HepG2 (cell line): ENCODE measurements around the gene SCFD2. TPM values are rescaled to one million over a fixed set of nuclear protein-coding genes. Genes with fewer than 3 reads are reported as not detected.

Experiments
- ATAC-seq: fragments of 200-7000 bp; cut with Tn5 transposase; 3 replicates; pipeline ENCODE4 v1.9.1; 2020; ENCODE audit warnings: mild to moderate bottlenecking, moderate library complexity
- BruUV-seq: library from RNA; stranded (reverse); fragments of 400-500 nt; replicated peaks from 2 replicates; lab custom pipeline; 2021; lab: Mats Ljungman, UMichigan
- CTCF ChIA-PET: fragments of 300-600 bp; formaldehyde crosslinking; extraction: SDS; loops from one replicate; lab custom pipeline; 2021; ENCODE audit warnings: low total read pairs, inconsistent platforms, low intra/inter-chr PET ratio; lab: Yijun Ruan, JAX
- POLR2A ChIA-PET: fragments of 350-600 bp; sonication (Branson Sonifier 250); formaldehyde crosslinking; loops from one replicate; lab custom pipeline; 2020; ENCODE audit warnings: antibody characterized with exemption, inconsistent platforms; lab: Yijun Ruan, JAX
- DNase-seq: peaks from one replicate; pipeline ENCODE4 v3.0.0-alpha.2; 2015; ENCODE audit warnings: low spot score
- FAIRE-seq: peaks from 3 replicates; lab custom pipeline; 2011; peaks lifted over from hg19 to GRCh38; lab: Jason Lieb, UNC
- H2AFZ ChIP-seq: one replicate; pipeline ENCODE4 v1.6.1; 2011; ENCODE audit warnings: low read length, inconsistent platforms
- H3K27ac ChIP-seq: fragments of 300-600 bp; 3 replicates; pipeline ENCODE4 v1.8.0; 2011; ENCODE audit warnings: mixed run types, mild to moderate bottlenecking, mixed read lengths, low read length, inconsistent platforms; ENCODE audit not compliant: insufficient read depth; ENCODE audit errors: extremely low read length
- H3K27me3 ChIP-seq, 2 experiments: fragments of 200-600 bp in 1 of 2; 2 replicates in 1 of 2; 3 replicates in 1 of 2; pipeline versions ENCODE4 v1.6.0 to v1.8.0; 2011; ENCODE audit warnings: low read length in 2 of 2, mild to moderate bottlenecking in 2 of 2, moderate library complexity in 2 of 2, inconsistent platforms in 1 of 2; ENCODE audit not compliant: insufficient read depth in 2 of 2, control insufficient read depth in 1 of 2
- H3K36me3 ChIP-seq, 2 experiments: fragments of 200-600 bp in 1 of 2; replicated peaks in 1 of 2; 2 replicates in 1 of 2; 3 replicates in 1 of 2; pipeline versions ENCODE4 v1.5.1 to v1.8.0; 2011; ENCODE audit warnings: low read length in 2 of 2, inconsistent platforms in 1 of 2; ENCODE audit not compliant: insufficient read depth in 2 of 2, control insufficient read depth in 1 of 2
- H3K4me1 ChIP-seq: 2 replicates; pipeline ENCODE4 v1.5.1; 2012; ENCODE audit warnings: low read length, inconsistent platforms; ENCODE audit not compliant: insufficient read depth
- H3K4me2 ChIP-seq: 2 replicates; pipeline ENCODE4 v1.6.0; 2011; ENCODE audit warnings: low read depth, low read length, inconsistent platforms
- H3K4me3 ChIP-seq, 3 experiments: fragments of 200-600 bp in 1 of 3; sonication (generic), shearing (Covaris generic) in 1 of 3; replicated peaks in 1 of 3; 2 replicates each; pipeline ENCODE4 v1.5.1; 2011 to 2016; ENCODE audit warnings: low read length in 3 of 3, inconsistent platforms in 2 of 3, low read depth in 2 of 3, mild to moderate bottlenecking in 2 of 3, control low read depth in 1 of 3, mixed read lengths in 1 of 3; ENCODE audit not compliant: insufficient read depth in 1 of 3
- H3K79me2 ChIP-seq: one replicate; pipeline ENCODE4 v1.6.1; 2011; ENCODE audit warnings: low read length, inconsistent platforms; ENCODE audit not compliant: insufficient read depth
- H3K9ac ChIP-seq: 2 replicates; pipeline ENCODE4 v1.6.0; 2011; ENCODE audit warnings: mild to moderate bottlenecking, low read depth, low read length, inconsistent platforms; ENCODE audit not compliant: insufficient read depth
- H3K9me3 ChIP-seq: 2 replicates; pipeline ENCODE4 v1.5.1; 2012; ENCODE audit warnings: mild to moderate bottlenecking, low read length
- H4K20me1 ChIP-seq: 2 replicates; pipeline ENCODE4 v1.6.0; 2011; ENCODE audit warnings: inconsistent platforms, mild to moderate bottlenecking, low read length, moderate library complexity; ENCODE audit not compliant: insufficient read depth
- CBFB ChIP-seq: sonication (generic); formaldehyde crosslinking; IDR thresholded peaks from 2 replicates; pipeline ENCODE4 v1.4.0; 2020; ENCODE audit warnings: missing genetic modification reagents
- GABPA ChIP-seq, 2 experiments: IDR thresholded peaks; 2 replicates each; pipeline ENCODE4 v1.6.1; 2011 to 2016; ENCODE audit warnings: low read depth in 2 of 2, low read length in 1 of 2, missing biosample characterization in 1 of 2, missing genetic modification characterization in 1 of 2
- KLF16 ChIP-seq, 2 experiments: sonication (generic) in 1 of 2; formaldehyde crosslinking in 1 of 2; IDR thresholded peaks; 2 replicates each; pipeline versions ENCODE4 v1.6.1 to v1.8.0; 2016 to 2023; ENCODE audit warnings: missing genetic modification reagents in 2 of 2, missing compliant biosample characterization in 1 of 2
- PHB2 ChIP-seq: fragments of 450-650 bp; IDR thresholded peaks from 2 replicates; pipeline ENCODE4 v1.6.1; 2018; ENCODE audit not compliant: partially characterized antibody
- RAD21 ChIP-seq: fragments of 450-650 bp; formaldehyde crosslinking; IDR thresholded peaks from 2 replicates; pipeline ENCODE4 v1.5.0; 2020; ENCODE audit warnings: mild to moderate bottlenecking
- TSC22D2 ChIP-seq: sonication (generic); formaldehyde crosslinking; IDR thresholded peaks from 2 replicates; pipeline ENCODE4 v1.5.1; 2020; ENCODE audit warnings: missing genetic modification reagents, mild to moderate bottlenecking, borderline replicate concordance
- WIZ ChIP-seq: sonication (generic); formaldehyde crosslinking; IDR thresholded peaks from 2 replicates; pipeline ENCODE4 v1.5.1; 2020; ENCODE audit warnings: mild to moderate bottlenecking, missing genetic modification reagents
- ZKSCAN8 ChIP-seq: IDR thresholded peaks from 2 replicates; pipeline ENCODE4 v1.6.1; 2016; ENCODE audit warnings: borderline replicate concordance, missing genetic modification reagents, missing compliant biosample characterization
- ZNF616 ChIP-seq: sonication (generic); formaldehyde crosslinking; IDR thresholded peaks from 2 replicates; pipeline ENCODE4 v1.5.0; 2020; ENCODE audit warnings: low read depth, mild to moderate bottlenecking, missing genetic modification reagents
- ZSCAN31 ChIP-seq: sonication (generic); formaldehyde crosslinking; IDR thresholded peaks from 2 replicates; pipeline ENCODE4 v1.5.0; 2020; ENCODE audit warnings: low read depth, mild to moderate bottlenecking, missing genetic modification reagents
- WGBS: methylation state at CpG from one replicate; pipeline ENCODE4 v1.1.6; 2017; ENCODE audit warnings: low lambda C conversion rate; 5-methylcytosine and 5-hydroxymethylcytosine counted together
- in situ Hi-C: cut with HindIII; loops from 2 replicates; pipeline ENCODE4 v1.10.0; 2017; ENCODE audit warnings: low pct_unique_long_range_greater_than_20kb; ENCODE audit not compliant: extremely low pct_ligation_motif_present
- intact Hi-C: fragments of 100-400 bp; cut with micrococcal nuclease; formaldehyde crosslinking; loops from one replicate; pipeline ENCODE4 v1.10.0; 2022; ENCODE audit not compliant: unreplicated experiment
- polyA plus RNA-seq, 8 experiments: library from polyadenylated mRNA; depleted of rRNA in 3 of 8; stranded (reverse) in 7 of 8; unstranded in 1 of 8; fragments of >200 nt; fragmentation: Illumina TruSeq in 4 of 8; extraction: Trizol in 4 of 8; gene quantifications; 2 replicates each; pipeline versions ENCODE4 v1.2.1 to v1.2.3, GENCODE V29; 2011 to 2016; ENCODE audit warnings: low read depth in 4 of 8, missing spikeins in 1 of 8, mixed read lengths in 1 of 8; ENCODE audit not compliant: insufficient read depth in 1 of 8
- total RNA-seq, 5 experiments: library from RNA; depleted of rRNA; stranded (reverse); fragments of >200 nt; fragmentation: Illumina TruSeq; extraction: Trizol; gene quantifications; 2 replicates each; pipeline ENCODE4 v1.2.3, GENCODE V29; 2016; ENCODE audit warnings: low read depth in 1 of 5

Gene SCFD2
- total and polyA plus RNA-seq, 2 of the 13 experiments (the other 11 are each of a cell fraction or from before 2014, with no cell fraction given): 4.6 to 15.6 TPM

DNA sequence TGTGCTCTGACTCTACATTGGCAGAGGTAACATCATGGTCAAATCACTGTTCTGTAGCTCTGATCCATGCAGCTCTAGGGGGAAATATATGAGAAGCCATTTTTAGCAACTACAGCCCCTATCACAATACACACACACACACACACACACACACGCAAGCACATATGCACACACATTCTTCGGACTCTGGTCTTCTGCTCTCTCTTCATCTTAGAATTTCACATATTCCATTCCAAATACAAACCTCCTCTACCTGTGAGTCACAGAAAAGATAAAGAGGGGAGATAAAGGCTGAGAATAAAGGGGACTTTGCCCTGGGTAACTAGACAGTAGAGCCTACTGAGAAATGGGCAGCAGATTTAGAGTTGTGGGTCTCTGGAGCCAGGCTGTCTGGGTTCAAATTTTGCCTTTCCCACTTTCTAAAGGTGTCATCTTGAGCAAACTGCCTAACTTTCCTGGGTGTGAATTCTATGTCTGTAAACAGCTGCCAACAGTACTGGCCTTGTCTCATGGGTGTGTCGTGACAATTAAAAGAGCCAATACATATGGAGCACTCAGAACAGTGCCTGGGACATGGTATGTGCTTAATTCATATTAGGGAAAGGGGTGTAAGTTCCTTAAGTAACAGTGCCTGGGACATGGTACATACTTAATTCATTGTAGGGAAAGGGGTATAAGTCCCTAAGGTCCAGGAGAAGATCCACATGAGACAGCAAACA, 515.3 kb downstream of the SCFD2 start:
- ATAC-seq (no peak), DNase-seq (no peak), FAIRE-seq (no peak)
- in situ Hi-C loops: no loop called here
- Histone ChIP-seq H3K9me3 (no peaks in the 10 kb centered on the region), H4K20me1 (no peaks in the 10 kb centered on the region), H3K27me3 (no peaks in the 10 kb centered on the region), H3K36me3 (no peaks in the 10 kb centered on the region), H3K9ac (no peak overlapping the region), H3K4me1 (peaks cover 18% of the 10 kb centered on the region), H2AFZ (no peak overlapping the region), H3K4me2 (no peak overlapping the region), H3K4me3 (no peak overlapping the region), H3K27ac (no peak overlapping the region)
- CTCF ChIA-PET: no interaction called here
- POLR2A ChIA-PET: no interaction called here
- WGBS: 29% methylated on average over 3 of the region's 3 CpGs
- TF ChIP-seq WIZ: no peak
- no peak for TF ChIP-seq RAD21 (CRISPR knock-in tag)
- no peak for TF ChIP-seq GABPA (IDR thresholded peaks at IDR 0.05; ENCODE audit: low read depth, low read length)
- TF ChIP-seq GABPA (CRISPR knock-in tag; IDR thresholded peaks at IDR 0.05; ENCODE audit: low read depth): no peak
- no peak for TF ChIP-seq ZNF616 (CRISPR knock-in tag)
- no peak for TF ChIP-seq KLF16 (CRISPR knock-in tag; IDR thresholded peaks at IDR 0.05)
- TF ChIP-seq, all 625 proteins: peak for 0
- BruUV-seq: no TSS peak
- H3K79me2 ChIP-seq: no peaks in the 10 kb centered on the region
- intact Hi-C loops: no loop called here

- in situ Hi-C loops (no loop called here), intact Hi-C loops (no loop called here)
- no peak for ATAC-seq
Observed at GRCh38 chr4:52848254-52848653, 517.6 kb downstream of the SCFD2 start.

More at GRCh38 chr4:52848254-52848653, 517.6 kb downstream of the SCFD2 start:
- WGBS: 52% methylated on average over 6 of the region's 6 CpGs
- Histone ChIP-seq H3K27ac (no peak overlapping the region), H3K4me2 (no peak overlapping the region), H3K9me3 (no peaks in the 10 kb centered on the region), H4K20me1 (no peaks in the 10 kb centered on the region), H3K27me3 (no peaks in the 10 kb centered on the region), H3K9ac (no peak overlapping the region), H3K79me2 (no peaks in the 10 kb centered on the region), H2AFZ (no peak overlapping the region), H3K4me1 (peaks cover 18% of the 10 kb centered on the region), H3K36me3 (no peaks in the 10 kb centered on the region), H3K4me3 (no peak overlapping the region)
- ChIA-PET POLR2A (no interaction called here), CTCF (no interaction called here)
- DNase-seq (no peak), FAIRE-seq (no peak)
- TF ChIP-seq PHB2: no peak
- no peak for TF ChIP-seq ZSCAN31 (CRISPR knock-in tag)
- TF ChIP-seq TSC22D2 (CRISPR knock-in tag): no peak
- no peak for TF ChIP-seq ZKSCAN8 (CRISPR knock-in tag)
- TF ChIP-seq CBFB (CRISPR knock-in tag): no peak
- no TSS peak for BruUV-seq
